Left colon (tissue), 2 donors: ENCODE results near the gene NAV2. TPM values are rescaled to one million over a fixed set of nuclear protein-coding genes. Genes with fewer than 3 reads are reported as not detected.
"Not testable (repeated sequence)": the region's sequence is repeated elsewhere in the genome, so short reads cannot be mapped to it uniquely, and the experiment has no call there.

ENCODE experiments used
- ATAC-seq: fragments of 200-7000 bp; cut with Tn5 transposase; one replicate; pipeline ENCODE4 v1.9.1; 2020; ENCODE audit warnings: mild to moderate bottlenecking, moderate library complexity
- DNase-seq, 2 donors: peaks; one replicate each; pipeline ENCODE4 v3.0.0-alpha.2; 2020
- intact Hi-C, 2 donors: fragments of 100-400 bp; cut with DNase I in 1 of 2; cut with micrococcal nuclease in 1 of 2; formaldehyde crosslinking; loops; one replicate each; pipeline versions ENCODE4 v1.11.2 to v1.14.0; 2022; cut with DNase I, micrococcal nuclease
- total RNA-seq, 2 donors: library from RNA; stranded (reverse); fragmentation: NEBNext Ultra II Directional; extraction: Animal tissue kit (Norgen Biotek cat#: 25700); gene quantifications; one replicate each; pipeline ENCODE4 v1.2.1, GENCODE V29; 2021
- donor health status: DM: no; HTN: no; CAD: no.
- donor health status: DM: yes; HTN: yes; CAD: no.

Gene NAV2
- total RNA-seq, 2 donors from 2014 or later: 16.1 to 21.7 TPM

DNA sequence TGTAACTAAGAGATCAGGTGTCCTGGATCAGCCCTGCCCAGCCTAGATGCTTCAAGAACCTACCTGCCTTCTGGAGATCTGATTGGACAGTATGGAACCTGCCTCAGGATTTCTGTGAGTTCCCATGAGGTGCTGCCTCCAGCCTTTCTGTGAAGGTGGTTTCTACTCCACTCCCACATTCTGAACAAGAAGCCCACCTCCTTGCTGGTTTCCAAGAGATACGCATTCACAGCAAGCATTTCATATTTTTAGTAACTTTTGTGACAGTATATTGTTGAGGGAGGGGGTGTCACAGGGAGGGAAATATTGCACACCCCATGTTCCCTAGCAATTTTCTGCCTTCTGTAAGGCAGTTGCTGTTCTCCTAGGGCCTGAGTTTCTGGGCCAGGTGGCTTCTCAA is 204.4 kb downstream of the NAV2 start:
- DNase-seq (no peak), ATAC-seq (no peak)
- intact Hi-C loops: no loop called here

GRCh38 chr11:19918302-19919049 is 205.8 kb downstream of the NAV2 start:
- intact Hi-C loops: no loop called here
- no peak for DNase-seq
- no peak for ATAC-seq

GRCh38 chr11:19919050-19919561 is 206.5 kb downstream of the NAV2 start:
- peak; percentile 13 for ATAC-seq
- intact Hi-C loops: no loop called here
- no peak for DNase-seq

DNA sequence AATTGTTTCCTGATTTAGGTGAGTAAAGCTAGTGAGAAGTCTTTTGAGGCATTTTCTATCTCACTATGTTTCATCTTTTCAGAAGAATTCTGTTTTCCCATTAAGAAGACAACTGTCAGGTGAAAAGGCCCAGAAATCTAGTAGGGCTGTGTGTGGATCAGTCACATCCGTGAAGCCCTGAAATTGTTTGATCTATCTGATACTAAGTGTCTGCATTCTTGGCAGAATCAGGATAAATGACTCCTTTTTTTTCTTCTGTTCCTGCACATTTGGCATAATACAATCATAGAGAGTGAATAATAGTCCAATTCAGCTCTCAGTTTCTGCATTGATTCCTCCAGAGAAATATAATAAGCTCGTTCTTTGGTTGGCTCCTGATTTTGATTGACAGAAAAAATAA is 208.3 kb downstream of the NAV2 start:
- DNase-seq: no peak
- ATAC-seq: no peak
- intact Hi-C loops: no loop called here

GRCh38 chr11:19921976-19922688 is 209.5 kb downstream of the NAV2 start:
- ATAC-seq (no peak), DNase-seq (no peak)
- intact Hi-C loops: no loop called here

DNA sequence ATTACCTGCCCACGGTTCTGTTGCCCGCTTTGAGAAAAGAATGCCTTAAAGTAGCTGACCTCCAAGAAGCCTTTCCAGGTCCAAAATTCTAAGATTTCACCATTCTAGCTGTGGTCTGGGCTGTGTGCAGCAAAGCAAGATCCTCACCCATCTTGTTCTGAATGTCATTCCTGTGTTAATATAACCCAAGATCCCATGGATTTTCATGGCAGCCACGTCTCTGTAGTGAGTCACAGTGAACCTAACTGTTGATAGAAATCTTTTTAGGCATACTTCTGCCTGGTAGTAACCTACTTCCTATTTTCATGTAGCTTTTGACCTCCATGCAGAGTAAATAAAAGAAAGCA is 210.0 kb downstream of the NAV2 start:
- ATAC-seq: no peak
- intact Hi-C loops: no loop called here
- DNase-seq: no peak

DNA sequence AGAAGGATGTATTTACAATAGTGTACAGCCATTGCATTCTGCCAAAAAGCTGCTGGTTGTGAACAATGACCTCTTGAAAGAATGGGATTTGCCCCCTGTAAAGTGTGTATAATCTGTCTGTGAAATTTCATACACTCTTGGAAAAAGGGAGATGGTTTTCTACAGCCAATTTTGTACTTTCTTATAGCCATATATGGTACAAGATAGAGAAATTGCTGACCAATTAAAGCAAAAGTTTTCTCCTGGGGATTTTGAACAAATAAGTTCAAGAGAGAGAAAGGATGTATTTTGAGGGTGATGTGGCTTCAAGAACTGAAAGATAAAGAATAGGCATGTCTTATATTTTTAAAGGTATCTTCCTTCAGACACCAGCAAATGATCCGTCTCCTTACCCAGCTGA is 211.0 kb downstream of the NAV2 start:
- ATAC-seq: no peak
- intact Hi-C loops: no loop called here

GRCh38 chr11:19924311-19924710 is 211.7 kb downstream of the NAV2 start:
- DNase-seq (no peak), ATAC-seq (no peak)
- intact Hi-C loops: no loop called here

More for the DNA sequence above, 211.0 kb downstream of the NAV2 start:
- no peak for DNase-seq

GRCh38 chr11:19924716-19925115 is 212.1 kb downstream of the NAV2 start:
- intact Hi-C loops: no loop called here
- ATAC-seq: no peak

DNA sequence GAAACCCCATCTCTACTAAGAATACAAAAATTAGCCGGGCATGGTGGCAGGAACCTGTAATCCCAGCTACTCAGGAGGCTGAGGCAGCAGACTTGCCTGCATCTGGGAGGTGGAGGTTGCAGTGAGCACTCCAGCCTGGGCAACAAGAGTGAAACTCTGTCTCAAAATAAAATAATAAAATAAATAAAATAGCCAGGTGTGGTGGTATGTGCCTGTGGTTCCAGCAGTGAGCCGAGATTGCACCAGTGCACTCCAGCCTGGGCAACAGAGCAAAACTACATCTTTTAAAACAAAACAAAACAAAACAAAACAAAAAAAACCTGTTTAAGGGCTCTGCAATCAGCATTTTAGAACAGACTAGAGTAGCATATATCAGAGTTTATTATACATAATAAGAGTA is 214.8 kb downstream of the NAV2 start:
- ATAC-seq, intact Hi-C loops, DNase-seq: not testable (repeated sequence)

More at GRCh38 chr11:19924716-19925115, 212.1 kb downstream of the NAV2 start:
- DNase-seq: no peak

DNA sequence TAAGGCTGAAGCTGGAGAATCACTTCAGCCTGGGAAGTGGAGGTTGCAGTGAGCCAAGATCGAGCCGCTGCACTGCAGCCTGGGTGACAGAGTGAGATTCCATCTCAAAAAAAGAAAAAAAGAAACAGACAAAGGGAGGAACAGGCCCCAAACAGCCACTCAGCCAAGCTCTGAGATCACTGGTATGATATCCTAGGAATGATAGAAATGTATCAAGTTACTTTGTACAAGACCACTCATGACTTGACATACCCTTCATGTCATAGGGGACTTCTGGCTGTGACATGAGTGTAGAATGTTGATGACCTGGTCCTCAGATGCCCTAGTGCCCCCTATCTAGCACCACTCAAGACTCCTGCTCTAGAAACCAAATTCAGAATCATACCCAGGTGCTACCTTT is 216.5 kb downstream of the NAV2 start:
- DNase-seq (no peak), ATAC-seq (no peak)

GRCh38 chr11:19929655-19930054 is 217.0 kb downstream of the NAV2 start:
- ATAC-seq (no peak), DNase-seq (no peak)
- intact Hi-C loops: no loop called here

More for the DNA sequence above, 216.5 kb downstream of the NAV2 start:
- intact Hi-C loops: no loop called here

- peak in 1 of 2 donors; percentile 52 for DNase-seq
- intact Hi-C loops: no loop called here
- ATAC-seq: no peak
Measured at GRCh38 chr11:19931141-19931770, 218.6 kb downstream of the NAV2 start.

- no peak for ATAC-seq
- intact Hi-C loops: no loop called here
- DNase-seq: no peak
Measured at GRCh38 chr11:19931771-19932369, 219.2 kb downstream of the NAV2 start.

DNA sequence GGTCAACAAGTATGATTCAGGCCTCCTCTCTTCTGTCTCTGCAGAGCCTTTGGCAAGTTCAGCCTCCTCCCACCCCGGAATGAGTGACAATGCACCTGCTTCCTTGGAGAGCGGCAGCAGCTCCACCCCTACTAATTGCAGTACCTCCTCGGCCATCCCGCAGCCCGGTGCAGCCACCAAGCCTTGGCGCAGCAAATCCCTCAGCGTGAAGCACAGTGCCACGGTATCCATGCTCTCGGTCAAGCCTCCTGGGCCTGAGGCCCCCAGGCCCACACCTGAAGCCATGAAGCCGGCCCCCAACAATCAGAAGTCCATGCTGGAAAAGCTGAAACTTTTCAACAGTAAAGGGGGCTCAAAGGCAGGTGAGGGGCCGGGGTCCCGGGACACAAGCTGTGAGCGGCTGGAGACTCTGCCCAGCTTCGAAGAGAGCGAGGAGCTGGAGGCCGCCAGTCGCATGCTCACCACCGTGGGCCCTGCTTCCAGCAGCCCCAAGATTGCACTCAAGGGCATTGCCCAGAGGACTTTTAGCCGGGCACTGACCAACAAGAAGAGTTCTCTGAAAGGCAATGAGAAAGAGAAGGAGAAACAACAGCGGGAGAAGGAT is 220.6 kb downstream of the NAV2 start:
- DNase-seq (no peak), ATAC-seq (no peak)
- intact Hi-C loops: no loop called here

GRCh38 chr11:19933801-19934488 is 221.3 kb downstream of the NAV2 start:
- intact Hi-C loops: no loop called here
- DNase-seq (no peak), ATAC-seq (no peak)

GRCh38 chr11:19934828-19935259 is 222.2 kb downstream of the NAV2 start:
- ATAC-seq: no peak
- no peak for DNase-seq
- intact Hi-C loops: no loop called here

DNA sequence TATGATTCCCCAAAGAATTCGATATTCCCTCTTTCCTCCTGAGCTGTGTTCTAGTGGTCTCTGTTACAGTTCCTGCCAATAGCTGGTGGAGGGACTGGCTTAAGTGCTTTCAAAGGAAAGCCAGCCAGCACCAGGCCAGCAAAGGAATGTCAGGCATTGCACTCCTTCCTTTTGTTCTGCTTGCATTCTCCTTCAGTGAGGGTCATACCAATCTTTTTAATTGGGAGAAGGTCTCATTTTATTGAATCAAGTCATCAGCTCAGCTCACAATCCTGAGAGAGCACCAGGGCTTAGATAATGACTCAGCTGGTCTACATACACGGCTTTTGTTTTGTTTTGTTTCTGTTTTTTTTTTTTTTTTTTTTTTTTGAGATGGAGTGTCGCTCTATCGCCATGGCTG is 222.9 kb downstream of the NAV2 start:
- no peak for ATAC-seq
- intact Hi-C loops: no loop called here
- DNase-seq: no peak
